Measurements from ENCODE around the gene BCAP31. TPM values are rescaled to one million over a fixed set of nuclear protein-coding genes. Genes with fewer than 3 reads are reported as not detected.
A peak's percentile ranks its signal among the peaks of the same experiment; 100 is the strongest.

BCAP31 gene
- total RNA-seq, 2 donors from 2014 or later, result 217 to 295 TPM

- TF ChIP-seq CTCF (IDR thresholded peaks at IDR 0.05), result no peak
- intact Hi-C loops (cut with DNase I), result loop anchor here (5.0 to 10.0 kb wide), 3 partner anchors 116 to 714 kb away; no protein-coding TSS in a partner anchor
Measured at GRCh38 chrX:153668423-153669173, 55.6 kb downstream of the BCAP31 start.

GRCh38 chrX:153667956-153668396 is 56.2 kb downstream of the BCAP31 start:
- no peaks in the 10 kb centered on the region for H3K27me3 ChIP-seq
- H3K9me3 ChIP-seq, result no peaks in the 10 kb centered on the region
- no peaks in the 10 kb centered on the region for H3K36me3 ChIP-seq
- H3K27ac ChIP-seq, result no peak overlapping the region
- TF ChIP-seq CTCF (IDR thresholded peaks at IDR 0.05), result peak; percentile 60
- no peak overlapping the region for H3K4me3 ChIP-seq
- intact Hi-C loops (cut with DNase I), result loop anchor here (5.0 to 10.0 kb wide), 3 partner anchors 116 to 713 kb away; no protein-coding TSS in a partner anchor
- no peak overlapping the region for H3K9ac ChIP-seq (ENCODE audit: low read depth in 2 of 2, low read length in 2 of 2)
- no peaks in the 10 kb centered on the region for H3K4me1 ChIP-seq
- peak; percentile 79 for DNase-seq

More at GRCh38 chrX:153668423-153669173, 55.6 kb downstream of the BCAP31 start:
- Histone ChIP-seq H3K9ac (ENCODE audit: low read depth in 2 of 2, low read length in 2 of 2) (no peak overlapping the region), H3K4me1 (no peaks in the 10 kb centered on the region), H3K9me3 (no peaks in the 10 kb centered on the region), H3K4me3 (no peak overlapping the region), H3K36me3 (no peaks in the 10 kb centered on the region), H3K27me3 (no peaks in the 10 kb centered on the region), H3K27ac (no peak overlapping the region)
- no peak for DNase-seq

- no peak overlapping the region for H3K4me3 ChIP-seq
- intact Hi-C loops (cut with DNase I), result loop anchor here (5.0 to 10.0 kb wide), 3 partner anchors 115 to 713 kb away; no protein-coding TSS in a partner anchor
Measured at GRCh38 chrX:153667281-153667955, 56.8 kb downstream of the BCAP31 start.

GRCh38 chrX:153665726-153666306 is 58.4 kb downstream of the BCAP31 start:
- TF ChIP-seq CTCF (IDR thresholded peaks at IDR 0.05), result no peak
- no peak for DNase-seq

More at GRCh38 chrX:153667281-153667955, 56.8 kb downstream of the BCAP31 start:
- Histone ChIP-seq H3K27me3 (no peaks in the 10 kb centered on the region), H3K9ac (ENCODE audit: low read depth in 2 of 2, low read length in 2 of 2) (no peak overlapping the region), H3K9me3 (no peaks in the 10 kb centered on the region), H3K27ac (no peak overlapping the region), H3K4me1 (no peaks in the 10 kb centered on the region), H3K36me3 (no peaks in the 10 kb centered on the region)
- DNase-seq, result no peak
- TF ChIP-seq CTCF (IDR thresholded peaks at IDR 0.05), result no peak

GRCh38 chrX:153662266-153662665 is 61.9 kb downstream of the BCAP31 start:
- no peaks in the 10 kb centered on the region for H3K36me3 ChIP-seq
- H3K4me3 ChIP-seq, result no peak overlapping the region
- no peak overlapping the region for H3K9ac ChIP-seq (ENCODE audit: low read depth in 2 of 2, low read length in 2 of 2)
- no peaks in the 10 kb centered on the region for H3K9me3 ChIP-seq
- peak; percentile 61 for DNase-seq
- no peaks in the 10 kb centered on the region for H3K4me1 ChIP-seq
- H3K27me3 ChIP-seq, result peaks cover 17% of the 10 kb centered on the region
- no peak overlapping the region for H3K27ac ChIP-seq
- intact Hi-C loops (cut with DNase I), result loop anchor here (10.0 kb wide), 1 partner anchor 707 kb away; no protein-coding TSS in a partner anchor
- TF ChIP-seq CTCF (IDR thresholded peaks at IDR 0.05), result no peak

More at GRCh38 chrX:153665726-153666306, 58.4 kb downstream of the BCAP31 start:
- H3K4me3 ChIP-seq, result no peak overlapping the region
- intact Hi-C loops (cut with DNase I), result loop anchor here (5.0 to 10.0 kb wide), 3 partner anchors 114 to 711 kb away; no protein-coding TSS in a partner anchor
- H3K9me3 ChIP-seq, result no peaks in the 10 kb centered on the region
- H3K27me3 ChIP-seq, result peaks cover 10% of the 10 kb centered on the region
- H3K36me3 ChIP-seq, result no peaks in the 10 kb centered on the region
- no peak overlapping the region for H3K9ac ChIP-seq (ENCODE audit: low read depth in 2 of 2, low read length in 2 of 2)
- no peaks in the 10 kb centered on the region for H3K4me1 ChIP-seq
- H3K27ac ChIP-seq, result no peak overlapping the region

Data from colonic mucosa (tissue), 4 donors.